Measurements from ENCODE around the gene NACAD.

GRCh38 chr7:45066409-45066808 lies 22.4 kb downstream of the NACAD start:
- no peak for TF ChIP-seq POLR2A (IDR thresholded peaks at IDR 0.05)
- TF ChIP-seq CTCF (IDR thresholded peaks at IDR 0.05) = no peak

Measured in Peyer's patch (tissue), 4 donors.